MM.1S (cell line): ENCODE results near the gene DNAH9.

Source experiments
- DNase-seq: peaks from one replicate; pipeline ENCODE4 v3.0.0-alpha.2; 2015
- H2AFZ ChIP-seq: fragments of 300-600 bp; sonication (generic); 2 replicates; pipeline ENCODE4 v1.6.0; 2016; ENCODE audit warnings: antibody characterized with exemption, low read length
- H3F3A ChIP-seq: fragments of 300-600 bp; sonication (generic); 2 replicates; pipeline ENCODE4 v1.6.1; 2016; ENCODE audit warnings: mild to moderate bottlenecking, antibody characterized with exemption, low read length, moderate library complexity, mixed read lengths; ENCODE audit not compliant: insufficient read depth
- H3K27ac ChIP-seq: fragments of 300-600 bp; sonication (generic); 2 replicates; pipeline ENCODE4 v1.5.1; 2016; ENCODE audit warnings: mild to moderate bottlenecking, low read length
- H3K27me3 ChIP-seq: fragments of 300-600 bp; sonication (generic); replicated peaks from 2 replicates; pipeline ENCODE4 v1.6.0; 2016; ENCODE audit warnings: low read length; ENCODE audit not compliant: insufficient read depth
- H3K36me3 ChIP-seq: fragments of 300-600 bp; sonication (generic); replicated peaks from 2 replicates; pipeline ENCODE4 v1.6.1; 2016; ENCODE audit warnings: mild to moderate bottlenecking, low read length, mixed read lengths; ENCODE audit not compliant: insufficient read depth
- H3K4me1 ChIP-seq: fragments of 300-600 bp; sonication (generic); 2 replicates; pipeline ENCODE4 v1.6.1; 2016; ENCODE audit warnings: low read length, mixed read lengths
- H3K4me2 ChIP-seq: fragments of 300-600 bp; sonication (generic); 2 replicates; pipeline ENCODE4 v1.6.0; 2016; ENCODE audit warnings: low read depth, low read length
- H3K4me3 ChIP-seq: fragments of 300-600 bp; sonication (generic); 2 replicates; pipeline ENCODE4 v1.5.1; 2016; ENCODE audit warnings: low read length, mixed read lengths
- H3K79me2 ChIP-seq: fragments of 300-600 bp; sonication (generic); 2 replicates; pipeline ENCODE4 v1.6.1; 2016; ENCODE audit warnings: mixed run types, low read length, mixed read lengths
- H3K9ac ChIP-seq: fragments of 300-600 bp; sonication (generic); 2 replicates; pipeline ENCODE4 v1.6.1; 2016; ENCODE audit warnings: low read length, mixed read lengths
- H3K9me2 ChIP-seq: fragments of 300-600 bp; sonication (generic); replicated peaks from 2 replicates; pipeline ENCODE4 v1.6.1; 2016; ENCODE audit warnings: mild to moderate bottlenecking, low read length, mixed read lengths; ENCODE audit not compliant: insufficient read depth
- H3K9me3 ChIP-seq: fragments of 300-600 bp; sonication (generic); replicated peaks from 2 replicates; pipeline ENCODE4 v1.6.1; 2016; ENCODE audit warnings: mild to moderate bottlenecking, low read length, mixed read lengths; ENCODE audit not compliant: insufficient read depth
- H4K20me1 ChIP-seq: fragments of 300-600 bp; sonication (generic); 2 replicates; pipeline ENCODE4 v1.6.1; 2016; ENCODE audit warnings: mild to moderate bottlenecking, low read length, moderate library complexity, mixed read lengths; ENCODE audit not compliant: insufficient read depth
- CTCF ChIP-seq: fragments of 300-600 bp; sonication (generic); IDR thresholded peaks from 2 replicates; pipeline ENCODE4 v1.5.1; 2016; ENCODE audit warnings: antibody characterized with exemption, low read length, mixed read lengths
- EZH2 ChIP-seq: fragments of 300-600 bp; sonication (generic); optimal IDR thresholded peaks from 2 replicates; pipeline ENCODE3; 2017; ENCODE audit warnings: low read depth, mild to moderate bottlenecking, antibody characterized with exemption, low read length, mixed read lengths
- EZH2phosphoT487 ChIP-seq: fragments of 300-600 bp; sonication (generic); IDR thresholded peaks from 2 replicates; pipeline ENCODE4 v1.6.1; 2018; ENCODE audit warnings: antibody characterized with exemption, low read length

DNAH9 gene

DNA sequence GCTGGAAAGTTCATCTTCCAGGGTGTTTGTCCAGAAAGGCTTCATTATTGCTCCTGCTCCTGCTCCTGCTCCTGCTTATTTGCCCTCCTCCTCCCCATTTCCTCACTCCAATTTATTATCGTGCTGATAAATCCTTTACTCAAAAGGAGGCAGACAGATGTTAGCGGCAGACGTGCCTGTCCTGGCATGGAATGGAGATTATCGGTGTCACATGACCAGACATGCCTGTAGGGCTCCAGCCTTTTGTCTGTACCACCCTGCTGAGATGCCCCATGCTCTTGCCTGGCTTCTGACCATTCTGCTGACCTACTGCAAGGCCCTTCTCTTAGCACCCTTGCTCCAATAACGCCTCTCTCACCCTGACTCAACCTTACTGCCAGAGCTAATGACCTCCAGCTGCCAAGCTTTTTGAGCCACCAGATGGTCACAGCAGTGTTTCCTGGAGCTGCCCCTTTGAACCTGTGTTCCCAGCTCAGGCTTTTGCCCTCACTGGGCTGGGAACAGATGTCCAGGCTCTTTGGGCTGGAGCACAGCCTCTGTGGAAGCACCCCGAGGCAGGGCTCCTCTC, 12.8 kb downstream of the DNAH9 start:
- Histone ChIP-seq H3K4me2 (no peak overlapping the region), H3K27ac (no peak overlapping the region), H3K4me1 (no peaks in the 10 kb centered on the region), H3K9me2 (no peaks in the 10 kb centered on the region), H3K79me2 (no peaks in the 10 kb centered on the region), H2AFZ (no peak overlapping the region), H3K27me3 (no peaks in the 10 kb centered on the region), H3K9me3 (no peaks in the 10 kb centered on the region), H3F3A (no peaks in the 10 kb centered on the region), H4K20me1 (no peaks in the 10 kb centered on the region), H3K4me3 (no peak overlapping the region), H3K36me3 (no peaks in the 10 kb centered on the region), H3K9ac (no peak overlapping the region)
- DNase-seq, result no peak
- no peak for TF ChIP-seq EZH2

DNA sequence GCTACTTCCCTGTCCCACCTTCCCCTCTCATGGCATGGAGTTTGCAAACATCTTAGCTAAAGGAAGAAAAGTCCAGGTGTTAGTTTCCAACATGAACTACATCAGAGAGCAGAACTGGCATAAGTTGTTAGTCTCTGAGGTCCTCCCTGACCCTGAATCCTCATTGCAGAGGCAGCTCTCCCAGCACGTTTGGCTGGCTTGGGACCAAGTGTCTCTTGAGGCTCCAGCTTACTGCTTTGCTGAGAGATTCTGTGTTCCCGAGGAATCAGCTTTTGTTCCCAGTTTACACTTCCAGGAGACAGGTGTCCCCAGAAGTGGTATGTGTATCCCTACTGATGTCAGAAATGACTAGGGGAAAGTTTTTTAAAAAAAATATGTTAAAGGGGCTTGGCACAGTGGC, 14.7 kb downstream of the DNAH9 start:
- H3K9me2 ChIP-seq, result no peaks in the 10 kb centered on the region
- H3K4me1 ChIP-seq, result no peaks in the 10 kb centered on the region
- H3K36me3 ChIP-seq, result no peaks in the 10 kb centered on the region
- no peaks in the 10 kb centered on the region for H3F3A ChIP-seq
- no peak overlapping the region for H3K9ac ChIP-seq
- H4K20me1 ChIP-seq, result no peaks in the 10 kb centered on the region
- no peak overlapping the region for H3K4me2 ChIP-seq
- TF ChIP-seq CTCF, result no peak
- no peaks in the 10 kb centered on the region for H3K9me3 ChIP-seq
- no peak overlapping the region for H3K4me3 ChIP-seq
- no peak overlapping the region for H3K27ac ChIP-seq
- H2AFZ ChIP-seq, result no peak overlapping the region
- H3K27me3 ChIP-seq, result no peaks in the 10 kb centered on the region
- no peak for DNase-seq
- no peaks in the 10 kb centered on the region for H3K79me2 ChIP-seq

DNA sequence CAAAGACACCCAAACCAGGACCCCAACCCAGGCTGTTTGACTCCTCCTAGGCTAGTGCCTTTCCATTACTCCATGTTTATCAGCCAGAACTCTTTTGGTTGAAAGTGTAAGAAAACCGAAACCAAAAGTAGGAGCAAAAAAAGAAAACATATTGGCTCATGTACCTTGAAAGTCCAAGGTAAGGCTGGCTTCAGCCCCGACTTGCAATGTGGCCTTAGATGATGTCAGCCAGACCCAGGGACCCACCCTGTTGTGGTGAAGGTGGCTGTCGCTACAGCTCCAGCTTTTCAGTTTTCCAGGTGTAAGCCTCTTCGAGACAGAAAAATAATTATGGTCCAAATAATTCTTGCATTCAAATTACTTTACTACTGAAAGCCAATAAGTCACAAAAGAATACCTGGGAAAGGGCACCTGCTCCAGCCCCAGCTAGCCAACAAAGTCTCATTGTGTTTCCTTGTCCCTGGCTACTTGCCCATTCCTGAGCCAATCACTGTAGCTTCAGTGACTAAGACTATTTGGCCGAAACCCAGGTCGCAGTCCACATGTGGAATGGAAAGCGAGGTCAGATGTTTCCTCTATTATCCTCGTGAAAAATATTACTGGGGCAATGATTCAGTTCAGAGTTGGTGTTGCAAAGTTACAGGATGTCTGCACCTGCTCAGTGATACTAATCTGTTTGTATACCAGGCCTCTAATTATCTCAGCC, 20.7 kb downstream of the DNAH9 start:
- Histone ChIP-seq H3K9ac (no peak overlapping the region), H3K36me3 (no peaks in the 10 kb centered on the region), H3K79me2 (no peaks in the 10 kb centered on the region), H3K4me2 (peak overlapping the region; percentile 25; the same call in 1 of the 2 replicates), H3K27ac (no peak overlapping the region), H3F3A (no peaks in the 10 kb centered on the region), H3K4me3 (peak overlapping the region; percentile 9), H2AFZ (peak overlapping the region; percentile 8; the same call in 1 of the 2 replicates), H3K9me3 (no peaks in the 10 kb centered on the region), H3K27me3 (no peaks in the 10 kb centered on the region), H3K9me2 (no peaks in the 10 kb centered on the region), H4K20me1 (no peaks in the 10 kb centered on the region), H3K4me1 (no peaks in the 10 kb centered on the region)
- no peak for TF ChIP-seq EZH2phosphoT487
- TF ChIP-seq CTCF, result no peak
- TF ChIP-seq EZH2, result no peak
- peak; percentile 50 for DNase-seq

DNA sequence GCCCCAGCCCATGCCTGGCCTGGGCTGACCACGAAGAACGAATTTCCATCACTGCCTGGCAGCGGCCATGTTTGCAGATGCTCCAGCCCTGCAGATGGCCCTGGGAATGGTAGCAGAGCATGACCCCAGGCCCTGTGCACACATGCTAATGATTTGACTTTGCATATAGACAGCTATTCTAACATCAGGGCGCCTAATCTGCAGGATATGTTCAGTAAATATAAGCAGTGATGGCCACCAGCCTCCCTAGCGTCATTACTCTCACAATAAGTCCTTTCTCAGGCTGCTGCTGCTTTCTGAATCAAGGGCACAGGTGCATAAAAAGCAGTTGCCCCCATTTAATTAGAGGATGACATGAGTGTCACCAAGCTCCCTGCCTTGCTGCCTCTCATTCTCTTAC, 24.2 kb downstream of the DNAH9 start:
- DNase-seq, result no peak
- Histone ChIP-seq H3K27ac (no peak overlapping the region), H3K4me1 (no peaks in the 10 kb centered on the region), H3K9me3 (no peaks in the 10 kb centered on the region), H3K4me3 (no peak overlapping the region), H3F3A (no peaks in the 10 kb centered on the region), H4K20me1 (no peaks in the 10 kb centered on the region), H3K9ac (no peak overlapping the region), H2AFZ (no peak overlapping the region), H3K27me3 (no peaks in the 10 kb centered on the region), H3K79me2 (no peaks in the 10 kb centered on the region), H3K9me2 (no peaks in the 10 kb centered on the region), H3K36me3 (no peaks in the 10 kb centered on the region), H3K4me2 (no peak overlapping the region)
- TF ChIP-seq CTCF (no peak), EZH2phosphoT487 (no peak), EZH2 (no peak)
